ENCODE data around the gene CCDC6.
"Not testable (repeated sequence)": the region's sequence is repeated elsewhere in the genome, so short reads cannot be mapped to it uniquely, and the experiment has no call there.

CCDC6 gene

GRCh38 chr10:59754951-59755350 is 151.4 kb downstream of the CCDC6 start:
- no peak for DNase-seq (ENCODE audit: low spot score)
- in situ Hi-C loops (cut with MboI; ENCODE audit: low pct_unique_long_range_greater_than_20kb, low sequenced_read_pairs, unreplicated experiment) = no loop called here
- no peak for TF ChIP-seq CTCF (IDR thresholded peaks at IDR 0.05; ENCODE audit: extremely low read depth, insufficient read depth, missing control alignments)

GRCh38 chr10:59753267-59753666 is 153.1 kb downstream of the CCDC6 start, which contains the start of gene MRLN:
MRLN (minus strand) TSS chr10:59753455.
- no peak for DNase-seq (ENCODE audit: low spot score)
- in situ Hi-C loops (cut with MboI; ENCODE audit: low pct_unique_long_range_greater_than_20kb, low sequenced_read_pairs, unreplicated experiment) = no loop called here
- no peak for TF ChIP-seq CTCF (IDR thresholded peaks at IDR 0.05; ENCODE audit: extremely low read depth, insufficient read depth, missing control alignments)

- TF ChIP-seq CTCF (IDR thresholded peaks at IDR 0.05; ENCODE audit: extremely low read depth, insufficient read depth, missing control alignments) = no peak
- DNase-seq (ENCODE audit: low spot score) = no peak
- in situ Hi-C loops (cut with MboI; ENCODE audit: low pct_unique_long_range_greater_than_20kb, low sequenced_read_pairs, unreplicated experiment) = no loop called here
Measured at GRCh38 chr10:59752278-59752940, 153.9 kb downstream of the CCDC6 start.

- TF ChIP-seq CTCF (IDR thresholded peaks at IDR 0.05; ENCODE audit: extremely low read depth, insufficient read depth, missing control alignments) = no peak
- DNase-seq (ENCODE audit: low spot score) = no peak
- in situ Hi-C loops (cut with MboI; ENCODE audit: low pct_unique_long_range_greater_than_20kb, low sequenced_read_pairs, unreplicated experiment) = no loop called here
Measured at GRCh38 chr10:59750155-59750945, 156.0 kb downstream of the CCDC6 start.

GRCh38 chr10:59748834-59749233 is 157.5 kb downstream of the CCDC6 start:
- no peak for TF ChIP-seq CTCF (IDR thresholded peaks at IDR 0.05; ENCODE audit: extremely low read depth, insufficient read depth, missing control alignments)
- no peak for DNase-seq (ENCODE audit: low spot score)
- in situ Hi-C loops (cut with MboI; ENCODE audit: low pct_unique_long_range_greater_than_20kb, low sequenced_read_pairs, unreplicated experiment) = no loop called here

- TF ChIP-seq CTCF (IDR thresholded peaks at IDR 0.05; ENCODE audit: extremely low read depth, insufficient read depth, missing control alignments) = no peak
- in situ Hi-C loops (cut with MboI; ENCODE audit: low pct_unique_long_range_greater_than_20kb, low sequenced_read_pairs, unreplicated experiment) = no loop called here
- DNase-seq (ENCODE audit: low spot score) = no peak
Measured at GRCh38 chr10:59745163-59745650, 161.1 kb downstream of the CCDC6 start.

- in situ Hi-C loops (cut with MboI; ENCODE audit: low pct_unique_long_range_greater_than_20kb, low sequenced_read_pairs, unreplicated experiment) = not testable (repeated sequence)
Measured at GRCh38 chr10:59744762-59745161, 161.6 kb downstream of the CCDC6 start.

GRCh38 chr10:59744156-59744555 is 162.2 kb downstream of the CCDC6 start:
- DNase-seq (ENCODE audit: low spot score); in situ Hi-C loops (cut with MboI; ENCODE audit: low pct_unique_long_range_greater_than_20kb, low sequenced_read_pairs, unreplicated experiment): not testable (repeated sequence)

More at GRCh38 chr10:59744762-59745161, 161.6 kb downstream of the CCDC6 start:
- DNase-seq (ENCODE audit: low spot score) = not testable (repeated sequence)

All from GM13977 (cell line).